ENCODE data around the gene SLC38A10.

DNA sequence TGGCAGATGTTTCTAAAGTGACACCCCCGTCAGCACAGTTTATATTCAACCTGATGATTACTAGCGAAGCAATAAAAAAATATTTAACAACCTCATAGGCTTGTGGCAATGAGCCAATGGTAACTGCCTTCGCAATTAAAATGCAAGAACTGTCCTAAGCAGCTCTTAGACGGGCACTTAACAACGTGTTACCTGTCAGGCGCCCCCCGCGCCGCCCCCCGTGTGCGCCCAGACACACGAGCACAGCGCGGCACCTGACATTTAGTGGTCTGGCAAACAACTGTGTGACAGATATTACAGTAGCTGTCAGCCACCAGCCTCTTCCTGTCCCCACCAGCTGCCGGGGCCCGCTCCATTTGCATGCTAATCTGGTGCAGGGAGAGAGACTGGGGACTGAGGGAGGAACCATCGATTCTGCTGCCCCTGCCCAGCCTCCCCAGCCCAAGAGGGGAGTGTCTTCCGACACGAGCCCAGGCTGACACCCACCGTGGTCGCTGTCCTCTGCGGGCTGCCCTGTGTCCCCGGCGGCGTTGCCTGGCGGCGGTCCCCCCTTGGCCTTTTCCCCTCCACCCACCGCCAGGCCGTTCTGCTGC, 43.3 kb downstream of the SLC38A10 start:
- TF ChIP-seq EGR1 (IDR thresholded peaks at IDR 0.05; ENCODE audit: borderline replicate concordance in 1 of 2, low read depth in 2 of 2, low read length in 2 of 2) (no peak), ZNF274 (IDR thresholded peaks at IDR 0.05; ENCODE audit: insufficient read depth, insufficient read length) (no peak), BACH1 (IDR thresholded peaks at IDR 0.05; ENCODE audit: borderline replicate concordance) (no peak), EZH2 (IDR thresholded peaks at IDR 0.05; ENCODE audit: borderline replicate concordance, control insufficient read depth, low read depth, low read length) (no peak), NR2C1 (IDR thresholded peaks at IDR 0.05) (no peak), NFYB (IDR thresholded peaks at IDR 0.05; ENCODE audit: insufficient read depth, low read depth, low read length) (no peak)
